Stomach smooth muscle (tissue), 2 donors: ENCODE data around the gene TTC28.
"Not testable (repeated sequence)": the region's sequence is repeated elsewhere in the genome, so short reads cannot be mapped to it uniquely, and the experiment has no call there.

Experiments used
- H3K27ac ChIP-seq: one replicate; pipeline ENCODE4 v1.7.0; 2013; ENCODE audit warnings: mild to moderate bottlenecking, low read length, inconsistent platforms
- H3K27me3 ChIP-seq, 2 donors: one replicate each; pipeline ENCODE4 v1.7.0; 2013; ENCODE audit warnings: low read length in 2 of 2; ENCODE audit not compliant: insufficient read depth in 2 of 2, control insufficient read depth in 1 of 2
- H3K36me3 ChIP-seq, 2 donors: one replicate each; pipeline ENCODE4 v1.7.0; 2013; ENCODE audit warnings: low read length in 2 of 2; ENCODE audit not compliant: control insufficient read depth in 2 of 2, insufficient read depth in 2 of 2
- H3K4me1 ChIP-seq: one replicate; pipeline ENCODE4 v1.7.0; 2013; ENCODE audit warnings: low read length; ENCODE audit not compliant: control insufficient read depth, insufficient read depth
- H3K4me3 ChIP-seq, 2 donors: one replicate each; pipeline ENCODE4 v1.7.0; 2013; ENCODE audit warnings: low read length in 2 of 2
- H3K9ac ChIP-seq, 2 donors: one replicate each; pipeline ENCODE4 v1.7.0; 2013; ENCODE audit warnings: low read length in 2 of 2, mild to moderate bottlenecking in 1 of 2
- H3K9me3 ChIP-seq, 2 donors: one replicate each; pipeline ENCODE4 v1.7.0; 2013; ENCODE audit warnings: low read length in 2 of 2; ENCODE audit not compliant: control insufficient read depth in 2 of 2
- donor health status: healthy.
- donor health status: Pancreatic carcinoma.

TTC28 gene

GRCh38 chr22:28102151-28102812 lies 577.4 kb downstream of the TTC28 start:
- no peak overlapping the region for H3K4me3 ChIP-seq
- H3K4me1 ChIP-seq: peaks cover 2% of the 10 kb centered on the region
- H3K36me3 ChIP-seq: peaks cover 8 to 33% of the 10 kb centered on the region in 2 donors
- H3K27me3 ChIP-seq: no peaks in the 10 kb centered on the region
- no peak overlapping the region for H3K9ac ChIP-seq
- no peak overlapping the region for H3K27ac ChIP-seq
- no peaks in the 10 kb centered on the region for H3K9me3 ChIP-seq

GRCh38 chr22:28097627-28098026 lies 582.0 kb downstream of the TTC28 start:
- Histone ChIP-seq H3K9me3 (no peaks in the 10 kb centered on the region), H3K27ac (no peak overlapping the region), H3K27me3 (no peaks in the 10 kb centered on the region), H3K36me3 (peaks cover 9 to 22% of the 10 kb centered on the region in 2 donors), H3K9ac (no peak overlapping the region), H3K4me3 (no peak overlapping the region), H3K4me1 (no peaks in the 10 kb centered on the region)

GRCh38 chr22:28096161-28096560 lies 583.5 kb downstream of the TTC28 start:
- Histone ChIP-seq H3K9ac (no peak overlapping the region), H3K27me3 (no peaks in the 10 kb centered on the region), H3K4me3 (no peak overlapping the region), H3K9me3 (no peaks in the 10 kb centered on the region), H3K4me1 (no peaks in the 10 kb centered on the region), H3K36me3 (peaks cover 9 to 26% of the 10 kb centered on the region in 2 donors), H3K27ac (no peak overlapping the region)

- Histone ChIP-seq H3K9ac (no peak overlapping the region), H3K27ac (no peak overlapping the region), H3K4me3 (no peak overlapping the region), H3K36me3 (peaks cover 9 to 25% of the 10 kb centered on the region in 2 donors), H3K9me3 (no peaks in the 10 kb centered on the region), H3K4me1 (no peaks in the 10 kb centered on the region), H3K27me3 (no peaks in the 10 kb centered on the region)
Observed at GRCh38 chr22:28095316-28096095, 584.1 kb downstream of the TTC28 start.

GRCh38 chr22:28094771-28095170 lies 584.9 kb downstream of the TTC28 start:
- Histone ChIP-seq H3K36me3 (peaks cover 9 to 24% of the 10 kb centered on the region in 2 donors), H3K9ac (no peak overlapping the region), H3K27ac (no peak overlapping the region), H3K4me3 (no peak overlapping the region), H3K27me3 (no peaks in the 10 kb centered on the region), H3K4me1 (no peaks in the 10 kb centered on the region), H3K9me3 (no peaks in the 10 kb centered on the region)

- no peak overlapping the region for H3K9ac ChIP-seq
- no peaks in the 10 kb centered on the region for H3K27me3 ChIP-seq
- H3K36me3 ChIP-seq: peaks cover 7 to 18% of the 10 kb centered on the region in 2 donors
- no peak overlapping the region for H3K27ac ChIP-seq
- no peaks in the 10 kb centered on the region for H3K9me3 ChIP-seq
- no peaks in the 10 kb centered on the region for H3K4me1 ChIP-seq
- no peak overlapping the region for H3K4me3 ChIP-seq
Observed at GRCh38 chr22:28093711-28094110, 585.9 kb downstream of the TTC28 start.

- Histone ChIP-seq H3K9ac (no peak overlapping the region), H3K36me3 (peaks cover 5 to 9% of the 10 kb centered on the region in 2 donors), H3K27ac (no peak overlapping the region), H3K9me3 (no peaks in the 10 kb centered on the region), H3K27me3 (no peaks in the 10 kb centered on the region), H3K4me1 (no peaks in the 10 kb centered on the region), H3K4me3 (no peak overlapping the region)
Observed at GRCh38 chr22:28091486-28091885, 588.2 kb downstream of the TTC28 start.

- H3K4me3 ChIP-seq, H3K9me3 ChIP-seq, H3K4me1 ChIP-seq, H3K9ac ChIP-seq, H3K27ac ChIP-seq, H3K36me3 ChIP-seq, H3K27me3 ChIP-seq: not testable (repeated sequence)
Observed at GRCh38 chr22:28089541-28089940, 590.1 kb downstream of the TTC28 start.

GRCh38 chr22:28077166-28077565 lies 602.5 kb downstream of the TTC28 start:
- Histone ChIP-seq H3K9me3 (no peaks in the 10 kb centered on the region), H3K27me3 (no peaks in the 10 kb centered on the region), H3K36me3 (peaks cover under 1 to 6% of the 10 kb centered on the region in 2 donors), H3K4me1 (peaks cover 7% of the 10 kb centered on the region), H3K9ac (no peak overlapping the region), H3K4me3 (no peak overlapping the region), H3K27ac (no peak overlapping the region)

GRCh38 chr22:28075358-28075981 lies 604.2 kb downstream of the TTC28 start:
- H3K36me3 ChIP-seq: peaks cover 5 to 8% of the 10 kb centered on the region in 2 donors
- H3K27me3 ChIP-seq: no peaks in the 10 kb centered on the region
- no peak overlapping the region for H3K4me3 ChIP-seq
- peaks cover 7% of the 10 kb centered on the region for H3K4me1 ChIP-seq
- no peaks in the 10 kb centered on the region for H3K9me3 ChIP-seq
- H3K27ac ChIP-seq: no peak overlapping the region
- no peak overlapping the region for H3K9ac ChIP-seq
